ENCODE measurements around the gene EGLN1.

EGLN1 gene

GRCh38 chr1:231372501-231372900, 49.6 kb downstream of the EGLN1 start:
- no peak overlapping the region for H3K27ac ChIP-seq (ENCODE audit: low read depth, low read length)
- no peaks in the 10 kb centered on the region for H3K9me3 ChIP-seq (ENCODE audit: insufficient read depth, low read depth, low read length)
- no peaks in the 10 kb centered on the region for H3K36me3 ChIP-seq (ENCODE audit: control insufficient read depth in 1 of 2, insufficient read depth in 2 of 2, low read length in 2 of 2)
- no peak overlapping the region for H4K91ac ChIP-seq (ENCODE audit: low read depth, low read length)
- no peak overlapping the region for H3K14ac ChIP-seq (ENCODE audit: low read length)
- H3K27me3 ChIP-seq (ENCODE audit: insufficient read depth, low read length), result no peaks in the 10 kb centered on the region
- H3K4ac ChIP-seq (ENCODE audit: low read depth, low read length), result no peak overlapping the region
- DNase-seq, result no peak
- H3K4me1 ChIP-seq (ENCODE audit: control insufficient read depth in 1 of 2, insufficient read depth in 2 of 2, low read length in 2 of 2), result no peaks in the 10 kb centered on the region
- no peak overlapping the region for H3K18ac ChIP-seq (ENCODE audit: low read length)
- no peak overlapping the region for H3K9ac ChIP-seq (ENCODE audit: low read length)
- H3K23ac ChIP-seq (ENCODE audit: low read length), result no peak overlapping the region
- H4K8ac ChIP-seq (ENCODE audit: low read depth, low read length), result no peak overlapping the region
- no peak overlapping the region for H4K12ac ChIP-seq (ENCODE audit: low read depth, low read length)
- H3K4me2 ChIP-seq (ENCODE audit: low read length), result no peak overlapping the region
- H2AK5ac ChIP-seq (ENCODE audit: low read length), result no peak overlapping the region
- no peak overlapping the region for H2AFZ ChIP-seq (ENCODE audit: insufficient read depth, low read length, poor library complexity)
- H2BK5ac ChIP-seq (ENCODE audit: low read depth, low read length, poor library complexity), result no peak overlapping the region
- H3K4me3 ChIP-seq (ENCODE audit: low read depth, low read length), result no peak overlapping the region
- no peaks in the 10 kb centered on the region for H3K79me2 ChIP-seq (ENCODE audit: control insufficient read depth, insufficient read depth, low read length, poor library complexity)
- no peaks in the 10 kb centered on the region for H3K79me1 ChIP-seq (ENCODE audit: low read length)
- no peak overlapping the region for H2BK120ac ChIP-seq (ENCODE audit: insufficient read depth, low read length, poor library complexity)
- H2BK12ac ChIP-seq (ENCODE audit: low read length), result no peak overlapping the region

GRCh38 chr1:231369282-231369681, 52.8 kb downstream of the EGLN1 start:
- Histone ChIP-seq H3K27me3 (ENCODE audit: insufficient read depth, low read length) (no peaks in the 10 kb centered on the region), H3K27ac (ENCODE audit: low read depth, low read length) (no peak overlapping the region), H4K8ac (ENCODE audit: low read depth, low read length) (no peak overlapping the region), H2AK5ac (ENCODE audit: low read length) (no peak overlapping the region), H3K23ac (ENCODE audit: low read length) (no peak overlapping the region), H3K4ac (ENCODE audit: low read depth, low read length) (no peak overlapping the region), H3K79me2 (ENCODE audit: control insufficient read depth, insufficient read depth, low read length, poor library complexity) (no peaks in the 10 kb centered on the region), H3K18ac (ENCODE audit: low read length) (no peak overlapping the region), H3K9me3 (ENCODE audit: insufficient read depth, low read depth, low read length) (no peaks in the 10 kb centered on the region), H2BK120ac (ENCODE audit: insufficient read depth, low read length, poor library complexity) (no peak overlapping the region), H3K4me3 (ENCODE audit: low read depth, low read length) (no peak overlapping the region), H3K79me1 (ENCODE audit: low read length) (no peaks in the 10 kb centered on the region), H2BK12ac (ENCODE audit: low read length) (no peak overlapping the region), H3K4me1 (ENCODE audit: control insufficient read depth in 1 of 2, insufficient read depth in 2 of 2, low read length in 2 of 2) (no peaks in the 10 kb centered on the region), H3K4me2 (ENCODE audit: low read length) (no peak overlapping the region), H3K14ac (ENCODE audit: low read length) (no peak overlapping the region), H3K9ac (ENCODE audit: low read length) (no peak overlapping the region), H2AFZ (ENCODE audit: insufficient read depth, low read length, poor library complexity) (no peak overlapping the region), H2BK5ac (ENCODE audit: low read depth, low read length, poor library complexity) (no peak overlapping the region), H3K36me3 (ENCODE audit: control insufficient read depth in 1 of 2, insufficient read depth in 2 of 2, low read length in 2 of 2) (peaks cover 1% of the 10 kb centered on the region in 2 experiments), H4K91ac (ENCODE audit: low read depth, low read length) (no peak overlapping the region), H4K12ac (ENCODE audit: low read depth, low read length) (no peak overlapping the region)
- WGBS (ENCODE audit: extremely low coverage, insufficient coverage, insufficient read length), result no CpG with 5 or more reads among the region's 3 CpGs
- DNase-seq, result no peak

GRCh38 chr1:231364192-231364591, 57.9 kb downstream of the EGLN1 start:
- Histone ChIP-seq H3K79me1 (ENCODE audit: low read length) (no peaks in the 10 kb centered on the region), H3K9me3 (ENCODE audit: insufficient read depth, low read depth, low read length) (no peaks in the 10 kb centered on the region), H2AFZ (ENCODE audit: insufficient read depth, low read length, poor library complexity) (no peak overlapping the region), H3K4ac (ENCODE audit: low read depth, low read length) (no peak overlapping the region), H4K8ac (ENCODE audit: low read depth, low read length) (no peak overlapping the region), H3K4me3 (ENCODE audit: low read depth, low read length) (no peak overlapping the region), H2BK5ac (ENCODE audit: low read depth, low read length, poor library complexity) (no peak overlapping the region), H3K79me2 (ENCODE audit: control insufficient read depth, insufficient read depth, low read length, poor library complexity) (no peaks in the 10 kb centered on the region), H2AK5ac (ENCODE audit: low read length) (no peak overlapping the region), H3K23ac (ENCODE audit: low read length) (no peak overlapping the region), H3K27me3 (ENCODE audit: insufficient read depth, low read length) (no peaks in the 10 kb centered on the region), H3K4me1 (ENCODE audit: control insufficient read depth in 1 of 2, insufficient read depth in 2 of 2, low read length in 2 of 2) (no peaks in the 10 kb centered on the region), H3K4me2 (ENCODE audit: low read length) (no peak overlapping the region), H3K18ac (ENCODE audit: low read length) (no peak overlapping the region), H3K9ac (ENCODE audit: low read length) (no peak overlapping the region), H3K14ac (ENCODE audit: low read length) (no peak overlapping the region), H3K36me3 (ENCODE audit: control insufficient read depth in 1 of 2, insufficient read depth in 2 of 2, low read length in 2 of 2) (peaks cover 1 to 4% of the 10 kb centered on the region in 2 experiments), H4K12ac (ENCODE audit: low read depth, low read length) (no peak overlapping the region), H3K27ac (ENCODE audit: low read depth, low read length) (no peak overlapping the region), H2BK120ac (ENCODE audit: insufficient read depth, low read length, poor library complexity) (no peak overlapping the region), H2BK12ac (ENCODE audit: low read length) (no peak overlapping the region), H4K91ac (ENCODE audit: low read depth, low read length) (no peak overlapping the region)
- no peak for DNase-seq
- no CpG with 5 or more reads among the region's 5 CpGs for WGBS (ENCODE audit: extremely low coverage, insufficient coverage, insufficient read length)

- Histone ChIP-seq H3K79me1 (ENCODE audit: low read length) (no peaks in the 10 kb centered on the region), H3K27ac (ENCODE audit: low read depth, low read length) (no peak overlapping the region), H3K9ac (ENCODE audit: low read length) (no peak overlapping the region), H2BK5ac (ENCODE audit: low read depth, low read length, poor library complexity) (no peak overlapping the region), H2AK5ac (ENCODE audit: low read length) (no peak overlapping the region), H4K8ac (ENCODE audit: low read depth, low read length) (no peak overlapping the region), H2BK12ac (ENCODE audit: low read length) (no peak overlapping the region), H3K36me3 (ENCODE audit: control insufficient read depth in 1 of 2, insufficient read depth in 2 of 2, low read length in 2 of 2) (peaks cover 3 to 6% of the 10 kb centered on the region in 2 experiments), H3K14ac (ENCODE audit: low read length) (no peak overlapping the region), H3K4me3 (ENCODE audit: low read depth, low read length) (no peak overlapping the region), H3K9me3 (ENCODE audit: insufficient read depth, low read depth, low read length) (no peaks in the 10 kb centered on the region), H4K91ac (ENCODE audit: low read depth, low read length) (no peak overlapping the region), H3K4me2 (ENCODE audit: low read length) (no peak overlapping the region), H4K12ac (ENCODE audit: low read depth, low read length) (no peak overlapping the region), H3K23ac (ENCODE audit: low read length) (no peak overlapping the region), H3K18ac (ENCODE audit: low read length) (no peak overlapping the region), H3K27me3 (ENCODE audit: insufficient read depth, low read length) (no peaks in the 10 kb centered on the region), H3K79me2 (ENCODE audit: control insufficient read depth, insufficient read depth, low read length, poor library complexity) (no peaks in the 10 kb centered on the region), H3K4ac (ENCODE audit: low read depth, low read length) (no peak overlapping the region), H2BK120ac (ENCODE audit: insufficient read depth, low read length, poor library complexity) (no peak overlapping the region), H2AFZ (ENCODE audit: insufficient read depth, low read length, poor library complexity) (no peak overlapping the region), H3K4me1 (ENCODE audit: control insufficient read depth in 1 of 2, insufficient read depth in 2 of 2, low read length in 2 of 2) (no peaks in the 10 kb centered on the region)
- WGBS (ENCODE audit: extremely low coverage, insufficient coverage, insufficient read length), result no CpG with 5 or more reads among the region's 1 CpG
- no peak for DNase-seq
These were observed 58.5 kb downstream of the EGLN1 start for GRCh38 chr1:231363624-231364023.
